IMR-90 (cell line): ENCODE data around the gene EREG. TPM values are rescaled to one million over a fixed set of nuclear protein-coding genes. Genes with fewer than 3 reads are reported as not detected.

Source experiments
- ATAC-seq: fragments of 200-7000 bp; cut with Tn5 transposase; 2 replicates; pipeline ENCODE4 v1.9.1; 2020; ENCODE audit warnings: low read depth, mild to moderate bottlenecking, moderate library complexity
- BruUV-seq: library from RNA; stranded (reverse); fragments of 400-500 nt; replicated peaks from 2 replicates; lab custom pipeline; 2021; lab: Mats Ljungman, UMichigan
- CTCF ChIA-PET: fragments of 300-600 bp; formaldehyde crosslinking; extraction: SDS; loops from one replicate; lab custom pipeline; 2021; ENCODE audit warnings: antibody characterized with exemption; lab: Yijun Ruan, JAX
- POLR2A ChIA-PET: fragments of 300-600 bp; sonication (Branson Sonifier 250); formaldehyde crosslinking; loops from one replicate; lab custom pipeline; 2022; ENCODE audit warnings: antibody characterized with exemption; ENCODE audit not compliant: unreplicated experiment; lab: Charles Lee
- DNase-seq: peaks from one replicate; pipeline ENCODE4 v3.0.0; 2013
- H2AFZ ChIP-seq: replicated peaks from 2 replicates; pipeline ENCODE3; 2013; ENCODE audit warnings: low read length, mild to moderate bottlenecking; ENCODE audit not compliant: poor library complexity
- H2AK5ac ChIP-seq: 2 replicates; pipeline ENCODE4 v1.6.1; 2013; ENCODE audit warnings: low read depth, low read length, inconsistent platforms
- H2AK9ac ChIP-seq: replicated peaks from 2 replicates; pipeline ENCODE3; 2013; ENCODE audit warnings: mild to moderate bottlenecking, low read depth, low read length, moderate library complexity; ENCODE audit not compliant: poor library complexity
- H2BK120ac ChIP-seq: 2 replicates; pipeline ENCODE4 v1.6.1; 2013; ENCODE audit warnings: low read depth, low read length, inconsistent platforms
- H2BK15ac ChIP-seq: 3 replicates; pipeline ENCODE4 v1.6.1; 2013; ENCODE audit warnings: low read depth, low read length, inconsistent platforms
- H2BK20ac ChIP-seq: 2 replicates; pipeline ENCODE4 v1.6.1; 2013; ENCODE audit warnings: low read depth, mild to moderate bottlenecking, inconsistent platforms, low read length, moderate library complexity
- H2BK5ac ChIP-seq: 2 replicates; pipeline ENCODE4 v1.6.1; 2013; ENCODE audit warnings: mild to moderate bottlenecking, low read depth, low read length, inconsistent platforms; ENCODE audit not compliant: poor library complexity, severe bottlenecking
- H3K14ac ChIP-seq: replicated peaks from 2 replicates; pipeline ENCODE4 v1.6.1; 2013; ENCODE audit warnings: low read depth, low read length, inconsistent platforms
- H3K18ac ChIP-seq: 2 replicates; pipeline ENCODE4 v1.6.1; 2013; ENCODE audit warnings: low read depth, low read length, control low read depth
- H3K23ac ChIP-seq: 2 replicates; pipeline ENCODE4 v1.6.1; 2013; ENCODE audit warnings: low read depth, low read length, inconsistent platforms
- H3K27ac ChIP-seq: 2 replicates; pipeline ENCODE4 v1.5.1; 2013; ENCODE audit warnings: mild to moderate bottlenecking, control low read depth, low read length; ENCODE audit not compliant: insufficient read depth
- H3K27me3 ChIP-seq: 2 replicates; pipeline ENCODE4 v1.6.1; 2013; ENCODE audit warnings: low read length; ENCODE audit not compliant: control insufficient read depth, insufficient read depth
- H3K36me3 ChIP-seq: 2 replicates; pipeline ENCODE4 v1.6.1; 2013; ENCODE audit warnings: low read length, mixed read lengths; ENCODE audit not compliant: control insufficient read depth, insufficient read depth
- H3K4ac ChIP-seq: 2 replicates; pipeline ENCODE4 v1.6.1; 2013; ENCODE audit warnings: low read depth, low read length, inconsistent platforms
- H3K4me1 ChIP-seq: 2 replicates; pipeline ENCODE4 v1.6.1; 2013; ENCODE audit warnings: low read length, mixed read lengths; ENCODE audit not compliant: control insufficient read depth, insufficient read depth
- H3K4me2 ChIP-seq: 2 replicates; pipeline ENCODE4 v1.6.1; 2013; ENCODE audit warnings: low read depth, mild to moderate bottlenecking, control low read depth, low read length, moderate library complexity
- H3K4me3 ChIP-seq: 2 replicates; pipeline ENCODE4 v1.5.1; 2013; ENCODE audit warnings: low read depth, mild to moderate bottlenecking, control low read depth, low read length, moderate library complexity; ENCODE audit not compliant: insufficient read depth
- H3K56ac ChIP-seq: 2 replicates; pipeline ENCODE4 v1.6.1; 2013; ENCODE audit warnings: low read length, inconsistent platforms; ENCODE audit not compliant: insufficient read depth; ENCODE audit errors: extremely low read depth
- H3K79me1 ChIP-seq, 2 experiments: 2 replicates each; pipeline ENCODE4 v1.6.1; 2013; ENCODE audit warnings: low read length in 2 of 2, inconsistent platforms in 1 of 2, low read depth in 1 of 2
- H3K9ac ChIP-seq: 2 replicates; pipeline ENCODE4 v1.6.1; 2013; ENCODE audit warnings: low read depth, low read length, control low read depth
- H3K9me1 ChIP-seq: 2 replicates; pipeline ENCODE4 v1.6.1; 2013; ENCODE audit warnings: low read length, inconsistent platforms; ENCODE audit not compliant: insufficient read depth
- H3K9me3 ChIP-seq: 2 replicates; pipeline ENCODE4 v1.6.1; 2013; ENCODE audit warnings: low read length; ENCODE audit not compliant: control insufficient read depth, insufficient read depth
- H4K20me1 ChIP-seq: 2 replicates; pipeline ENCODE4 v1.6.1; 2013; ENCODE audit warnings: low read length, inconsistent platforms; ENCODE audit not compliant: insufficient read depth
- H4K5ac ChIP-seq: 2 replicates; pipeline ENCODE4 v1.6.1; 2013; ENCODE audit warnings: mild to moderate bottlenecking, low read depth, low read length, control low read depth
- H4K8ac ChIP-seq, 2 experiments: 2 replicates each; pipeline ENCODE4 v1.6.1; 2013; ENCODE audit warnings: low read depth in 2 of 2, low read length in 2 of 2, control low read depth in 1 of 2, inconsistent platforms in 1 of 2
- H4K91ac ChIP-seq: 2 replicates; pipeline ENCODE4 v1.6.1; 2013; ENCODE audit warnings: low read depth, low read length, inconsistent platforms; ENCODE audit not compliant: insufficient read depth
- BHLHE40 ChIP-seq: fragments of 150-350 bp; IDR thresholded peaks from 2 replicates; pipeline ENCODE4 v1.6.1; 2016; ENCODE audit warnings: mild to moderate bottlenecking, low read depth, low read length
- CEBPB ChIP-seq: IDR thresholded peaks from 2 replicates; pipeline ENCODE4 v1.6.1; 2012; ENCODE audit warnings: low read depth, low read length, improper control_type of control experiment
- CHD1 ChIP-seq: IDR thresholded peaks from 2 replicates; pipeline ENCODE4 v1.6.1; 2012; ENCODE audit warnings: low read depth, low read length, improper control_type of control experiment
- CTCF ChIP-seq: conservative IDR thresholded peaks from 2 replicates; pipeline ENCODE4 v1.5.1; 2012; ENCODE audit warnings: mild to moderate bottlenecking, low read depth, low read length, improper control_type of control experiment
- ELK1 ChIP-seq: fragments of 150-350 bp; IDR thresholded peaks from 2 replicates; pipeline ENCODE4 v1.6.1; 2016; ENCODE audit warnings: low read depth, mild to moderate bottlenecking, low read length, moderate library complexity, borderline replicate concordance
- FOS ChIP-seq: fragments of 150-350 bp; IDR thresholded peaks from 2 replicates; pipeline ENCODE4 v1.6.1; 2016; ENCODE audit warnings: low read depth, low read length
- MAFK ChIP-seq: IDR thresholded peaks from 2 replicates; pipeline ENCODE4 v1.6.1; 2012; ENCODE audit warnings: low read depth, low read length, improper control_type of control experiment
- MAZ ChIP-seq: IDR thresholded peaks from 2 replicates; pipeline ENCODE4 v1.6.1; 2012; ENCODE audit warnings: low read depth, mild to moderate bottlenecking, low read length, improper control_type of control experiment, moderate library complexity, borderline replicate concordance
- MXI1 ChIP-seq: IDR thresholded peaks from 2 replicates; pipeline ENCODE4 v1.6.1; 2012; ENCODE audit warnings: low read depth, mild to moderate bottlenecking, low read length, moderate library complexity, borderline replicate concordance
- NFE2L2 ChIP-seq: fragments of 150-350 bp; IDR thresholded peaks from 2 replicates; pipeline ENCODE4 v1.6.1; 2016; ENCODE audit warnings: low read depth, mild to moderate bottlenecking, low read length
- POLR2A ChIP-seq: IDR thresholded peaks from 2 replicates; pipeline ENCODE4 v1.6.1; 2012; ENCODE audit warnings: mild to moderate bottlenecking, low read depth, low read length
- RAD21 ChIP-seq: IDR thresholded peaks from 2 replicates; pipeline ENCODE4 v1.6.1; 2012; ENCODE audit warnings: low read length, improper control_type of control experiment
- RCOR1 ChIP-seq: IDR thresholded peaks from 2 replicates; pipeline ENCODE4 v1.6.1; 2012; ENCODE audit warnings: mild to moderate bottlenecking, low read length, improper control_type of control experiment; ENCODE audit not compliant: insufficient replicate concordance
- RFX5 ChIP-seq: IDR thresholded peaks from 2 replicates; pipeline ENCODE4 v1.8.0; 2012; ENCODE audit warnings: low read depth, mild to moderate bottlenecking, low read length, moderate library complexity
- SMC3 ChIP-seq: fragments of 150-350 bp; IDR thresholded peaks from 2 replicates; pipeline ENCODE4 v1.6.1; 2016; ENCODE audit warnings: low read depth, mild to moderate bottlenecking, antibody characterized with exemption, low read length, moderate library complexity
- USF2 ChIP-seq: fragments of 150-350 bp; IDR thresholded peaks from 2 replicates; pipeline ENCODE4 v1.6.1; 2017; ENCODE audit warnings: mild to moderate bottlenecking, antibody characterized with exemption, low read length, low read depth
- dilution Hi-C: fragments of 300-500 bp; cut with HindIII; formaldehyde crosslinking; loops from one replicate; pipeline ENCODE4 v1.14.3; 2018; ENCODE audit warnings: low sequenced_read_pairs; ENCODE audit not compliant: unreplicated experiment
- in situ Hi-C: fragments of 300-500 bp; cut with MboI; formaldehyde crosslinking; loops from 3 replicates; pipeline ENCODE4 v1.14.3; 2019; ENCODE audit warnings: low sequenced_read_pairs, inconsistent platforms, mixed read lengths
- intact Hi-C: fragments of 100-400 bp; cut with micrococcal nuclease; formaldehyde crosslinking; loops from 2 replicates; pipeline ENCODE4 v1.10.0; 2022
- polyA plus RNA-seq, 3 experiments: library from polyadenylated mRNA; depleted of rRNA; stranded (reverse); fragments of >200 nt; gene quantifications; 2 replicates each; pipeline ENCODE4 v1.2.3, GENCODE V29; 2012; ENCODE audit warnings: low replicate concordance in 1 of 3
- total RNA-seq: library from RNA; depleted of rRNA; stranded (reverse); fragments of >200 nt; gene quantifications from 2 replicates; pipeline ENCODE4 v1.2.3, GENCODE V29; 2012

The EREG gene
- total and polyA plus RNA-seq, 2 of the 4 experiments (the other 2 are of a cell fraction): 0.26 to 0.36 TPM

- Histone ChIP-seq H3K4me2 (no peak overlapping the region), H3K9ac (no peak overlapping the region), H3K23ac (no peak overlapping the region), H4K5ac (no peak overlapping the region), H3K14ac (no peak overlapping the region), H2AFZ (no peak overlapping the region), H3K4ac (no peak overlapping the region), H2BK5ac (no peak overlapping the region), H3K27me3 (no peaks in the 10 kb centered on the region; the same call in 1 of the 2 replicates), H3K9me3 (no peaks in the 10 kb centered on the region), H2AK9ac (no peak overlapping the region), H2BK20ac (no peak overlapping the region), H4K20me1 (no peaks in the 10 kb centered on the region), H3K4me3 (no peak overlapping the region), H3K9me1 (no peaks in the 10 kb centered on the region; the same call in 1 of the 2 replicates), H2BK120ac (no peak overlapping the region), H2BK15ac (no peak overlapping the region), H4K91ac (no peak overlapping the region), H4K8ac (no peak overlapping the region), H3K18ac (no peak overlapping the region), H3K56ac (no peak overlapping the region), H3K79me1 (no peaks in the 10 kb centered on the region), H3K36me3 (no peaks in the 10 kb centered on the region), H3K27ac (no peak overlapping the region), H2AK5ac (no peak overlapping the region), H3K4me1 (no peaks in the 10 kb centered on the region)
- dilution Hi-C loops (no loop called here), in situ Hi-C loops (loop anchor here (25.0 kb wide), 1 partner anchor 1158 kb away; no protein-coding TSS in a partner anchor), intact Hi-C loops (no loop called here)
- no TSS peak for BruUV-seq
- CTCF ChIA-PET: interaction anchor here (0.7 kb wide), 1 partner anchor 114 kb away, joined by 3 read pairs; no protein-coding TSS in a partner anchor
- no peak for DNase-seq
- POLR2A ChIA-PET: no interaction called here
- ATAC-seq: no peak
- no peak for TF ChIP-seq MXI1
- TF ChIP-seq CEBPB: no peak
- no peak for TF ChIP-seq SMC3
- TF ChIP-seq RAD21: no peak
- TF ChIP-seq NFE2L2: no peak
- TF ChIP-seq CTCF: no peak
- no peak for TF ChIP-seq FOS
- no peak for TF ChIP-seq CHD1
- no peak for TF ChIP-seq ELK1
- TF ChIP-seq RCOR1: no peak
- TF ChIP-seq POLR2A: no peak
- TF ChIP-seq MAZ: no peak
- no peak for TF ChIP-seq USF2
- no peak for TF ChIP-seq RFX5
- TF ChIP-seq MAFK: no peak
- TF ChIP-seq BHLHE40: no peak
These were observed 35.6 kb upstream of the EREG start for GRCh38 chr4:74329307-74329706.
